Ishikawa (cell line): Measurements from ENCODE around the gene ESYT1.

Experiments used
- CEBPB ChIP-seq: IDR thresholded peaks from 2 replicates; pipeline ENCODE4 v1.6.1; 2012
- CREB1 ChIP-seq: IDR thresholded peaks from 2 replicates; pipeline ENCODE4 v1.6.1; 2012; ENCODE audit warnings: low read depth
- EGR1 ChIP-seq: IDR thresholded peaks from 2 replicates; pipeline ENCODE4 v1.6.1; 2012
- EP300 ChIP-seq: IDR thresholded peaks from 2 replicates; pipeline ENCODE4 v1.6.1; 2012; ENCODE audit warnings: borderline replicate concordance
- FOXM1 ChIP-seq: IDR thresholded peaks from 2 replicates; pipeline ENCODE4 v1.6.1; 2012; ENCODE audit warnings: low read depth, borderline replicate concordance
- MAX ChIP-seq: IDR thresholded peaks from 2 replicates; pipeline ENCODE4 v1.6.1; 2012
- NFIC ChIP-seq: IDR thresholded peaks from 2 replicates; pipeline ENCODE4 v1.6.1; 2012
- RAD21 ChIP-seq: IDR thresholded peaks from 2 replicates; pipeline ENCODE4 v1.6.1; 2012; ENCODE audit warnings: low read depth
- TAF1 ChIP-seq: IDR thresholded peaks from 2 replicates; pipeline ENCODE4 v1.6.1; 2012; ENCODE audit warnings: low read depth, mild to moderate bottlenecking
- USF1 ChIP-seq: IDR thresholded peaks from 2 replicates; pipeline ENCODE4 v1.6.1; 2012
- YY1 ChIP-seq: IDR thresholded peaks from 2 replicates; pipeline ENCODE4 v1.6.1; 2012; ENCODE audit warnings: low read depth
- ZBTB7A ChIP-seq: IDR thresholded peaks from 2 replicates; pipeline ENCODE4 v1.6.1; 2012; ENCODE audit warnings: low read depth
- TF ChIP-seq, protein P1 (sequence below): IDR thresholded peaks from 2 replicates; pipeline ENCODE4 v1.6.1; 2012; ENCODE audit warnings: low read depth, mild to moderate bottlenecking

- TF ChIP-seq CEBPB = no peak
- no peak for TF ChIP-seq EP300
- no peak for TF ChIP-seq NFIC
- no peak for TF ChIP-seq YY1
- no peak for TF ChIP-seq ZBTB7A
- no peak for TF ChIP-seq USF1
- TF ChIP-seq, protein P1, sequence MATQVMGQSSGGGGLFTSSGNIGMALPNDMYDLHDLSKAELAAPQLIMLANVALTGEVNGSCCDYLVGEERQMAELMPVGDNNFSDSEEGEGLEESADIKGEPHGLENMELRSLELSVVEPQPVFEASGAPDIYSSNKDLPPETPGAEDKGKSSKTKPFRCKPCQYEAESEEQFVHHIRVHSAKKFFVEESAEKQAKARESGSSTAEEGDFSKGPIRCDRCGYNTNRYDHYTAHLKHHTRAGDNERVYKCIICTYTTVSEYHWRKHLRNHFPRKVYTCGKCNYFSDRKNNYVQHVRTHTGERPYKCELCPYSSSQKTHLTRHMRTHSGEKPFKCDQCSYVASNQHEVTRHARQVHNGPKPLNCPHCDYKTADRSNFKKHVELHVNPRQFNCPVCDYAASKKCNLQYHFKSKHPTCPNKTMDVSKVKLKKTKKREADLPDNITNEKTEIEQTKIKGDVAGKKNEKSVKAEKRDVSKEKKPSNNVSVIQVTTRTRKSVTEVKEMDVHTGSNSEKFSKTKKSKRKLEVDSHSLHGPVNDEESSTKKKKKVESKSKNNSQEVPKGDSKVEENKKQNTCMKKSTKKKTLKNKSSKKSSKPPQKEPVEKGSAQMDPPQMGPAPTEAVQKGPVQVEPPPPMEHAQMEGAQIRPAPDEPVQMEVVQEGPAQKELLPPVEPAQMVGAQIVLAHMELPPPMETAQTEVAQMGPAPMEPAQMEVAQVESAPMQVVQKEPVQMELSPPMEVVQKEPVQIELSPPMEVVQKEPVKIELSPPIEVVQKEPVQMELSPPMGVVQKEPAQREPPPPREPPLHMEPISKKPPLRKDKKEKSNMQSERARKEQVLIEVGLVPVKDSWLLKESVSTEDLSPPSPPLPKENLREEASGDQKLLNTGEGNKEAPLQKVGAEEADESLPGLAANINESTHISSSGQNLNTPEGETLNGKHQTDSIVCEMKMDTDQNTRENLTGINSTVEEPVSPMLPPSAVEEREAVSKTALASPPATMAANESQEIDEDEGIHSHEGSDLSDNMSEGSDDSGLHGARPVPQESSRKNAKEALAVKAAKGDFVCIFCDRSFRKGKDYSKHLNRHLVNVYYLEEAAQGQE = no peak
- TF ChIP-seq RAD21 = no peak
- TF ChIP-seq EGR1 = no peak
- no peak for TF ChIP-seq CREB1
- TF ChIP-seq TAF1 = no peak
- no peak for TF ChIP-seq MAX
- TF ChIP-seq FOXM1 = no peak
Measured at GRCh38 chr12:56124133-56124532, 3.9 kb upstream of the ESYT1 start.
